NCI-H345 treated with DMSO at 0.1 percent for 48 hours (cell line): ENCODE data around the gene PECR.
"Not testable (repeated sequence)": the region's sequence is repeated elsewhere in the genome, so short reads cannot be mapped to it uniquely, and the experiment has no call there.

Experiments used
- DNase-seq: peaks from one replicate; lab custom pipeline; 2025; ENCODE audit not compliant: unreplicated experiment; lab: John Stamatoyannopoulos, UW

Gene PECR

GRCh38 chr2:216107320-216107719, 25.7 kb upstream of the PECR start:
- DNase-seq, result no peak

- DNase-seq, result no peak
Observed at GRCh38 chr2:216104691-216105090, 23.1 kb upstream of the PECR start.

- no peak for DNase-seq
Observed at GRCh38 chr2:216103213-216103612, 21.6 kb upstream of the PECR start.

GRCh38 chr2:216101109-216101508, 19.5 kb upstream of the PECR start:
- DNase-seq, result no peak

- DNase-seq, result no peak
Observed at GRCh38 chr2:216098421-216099334, 17.1 kb upstream of the PECR start.

GRCh38 chr2:216094701-216095100, 13.1 kb upstream of the PECR start:
- no peak for DNase-seq

GRCh38 chr2:216092646-216093045, 11.0 kb upstream of the PECR start:
- no peak for DNase-seq

GRCh38 chr2:216090369-216090786, 8.8 kb upstream of the PECR start:
- no peak for DNase-seq

GRCh38 chr2:216086207-216086893, 4.7 kb upstream of the PECR start:
- no peak for DNase-seq

- DNase-seq, result no peak
Observed at GRCh38 chr2:216084547-216084946, 2.9 kb upstream of the PECR start.

GRCh38 chr2:216083464-216084281, 2.1 kb upstream of the PECR start:
- DNase-seq, result peak; percentile 26

- peak; percentile 35 for DNase-seq
Observed at GRCh38 chr2:216082805-216083204, 1.2 kb upstream of the PECR start.

- DNase-seq, result no peak
Observed at GRCh38 chr2:216082117-216082711, 605 bp upstream of the PECR start.

GRCh38 chr2:216081012-216081411, 597 bp downstream of the PECR start:
- no peak for DNase-seq

GRCh38 chr2:216080048-216080447, 1.6 kb downstream of the PECR start:
- not testable (repeated sequence) for DNase-seq

- DNase-seq, result no peak
Observed at GRCh38 chr2:216078776-216079175, 2.8 kb downstream of the PECR start.

- no peak for DNase-seq
Observed at GRCh38 chr2:216075510-216076485, 5.8 kb downstream of the PECR start.

- DNase-seq, result no peak
Observed at GRCh38 chr2:216074794-216075193, 6.8 kb downstream of the PECR start.

GRCh38 chr2:216074380-216074779, 7.2 kb downstream of the PECR start:
- no peak for DNase-seq

GRCh38 chr2:216073773-216074172, 7.8 kb downstream of the PECR start:
- DNase-seq, result no peak
